Measurements from ENCODE around the gene ZC3H12C. TPM values are rescaled to one million over a fixed set of nuclear protein-coding genes. Genes with fewer than 3 reads are reported as not detected.

The ZC3H12C gene
- total and polyA plus RNA-seq, 2 of the 13 experiments (the other 11 are each of a cell fraction or from before 2014, with no cell fraction given) = 2.4 to 5.7 TPM

- no peak overlapping the region for H3K4me2 ChIP-seq (ENCODE audit: low read depth, low read length)
- BruUV-seq (replicated peaks) = no TSS peak
- no peaks in the 10 kb centered on the region for H4K20me1 ChIP-seq (ENCODE audit: insufficient read depth, low read length)
- peaks cover 0 to 2% of the 10 kb centered on the region in 2 experiments; a peak in 1 of 5 replicates for H3K27me3 ChIP-seq (ENCODE audit: control insufficient read depth in 1 of 2, insufficient read depth in 2 of 2, low read length in 2 of 2)
- no peak overlapping the region for H3K27ac ChIP-seq (ENCODE audit: extremely low read length, insufficient read depth, low read length)
- H3K79me2 ChIP-seq (ENCODE audit: insufficient read depth, low read length) = no peaks in the 10 kb centered on the region
- no peaks in the 10 kb centered on the region for H3K36me3 ChIP-seq (replicated peaks in 1 of 2; ENCODE audit: control insufficient read depth in 1 of 2, insufficient read depth in 2 of 2, low read length in 2 of 2)
- ChIA-PET POLR2A (no interaction called here), CTCF (ENCODE audit: low intra/inter-chr PET ratio, low total read pairs) (no interaction called here)
- in situ Hi-C loops (cut with HindIII; ENCODE audit: extremely low pct_ligation_motif_present, low pct_unique_long_range_greater_than_20kb) = no loop called here
- intact Hi-C loops (cut with micrococcal nuclease; ENCODE audit: unreplicated experiment) = no loop called here
- no peak overlapping the region for H2AFZ ChIP-seq (ENCODE audit: low read length)
- no peak for DNase-seq (ENCODE audit: low spot score)
- H3K4me3 ChIP-seq (replicated peaks in 1 of 3; ENCODE audit: insufficient read depth in 1 of 3, low read depth in 2 of 3, low read length in 3 of 3) = no peak overlapping the region
- H3K4me1 ChIP-seq (ENCODE audit: insufficient read depth, low read length) = 0 out of 2 replicates have a peak, but pooled peaks cover 8% of the 10 kb centered on the region
- FAIRE-seq = no peak
- ATAC-seq = no peak
- TF ChIP-seq ZNF747 (CRISPR knock-in tag; IDR thresholded peaks at IDR 0.05; ENCODE audit: borderline replicate concordance) (no peak), HIC2 (CRISPR knock-in tag; IDR thresholded peaks at IDR 0.05; ENCODE audit: low read depth) (no peak)
- WGBS (ENCODE audit: low lambda C conversion rate) = 18% methylated on average over 12 of the region's 12 CpGs
- H3K9ac ChIP-seq (ENCODE audit: insufficient read depth, low read depth, low read length) = no peak overlapping the region
- no peaks in the 10 kb centered on the region for H3K9me3 ChIP-seq (ENCODE audit: low read length)
Observed at GRCh38 chr11:110075105-110075846, 17.9 kb upstream of the ZC3H12C start.

GRCh38 chr11:110075847-110076208, 17.4 kb upstream of the ZC3H12C start:
- H3K79me2 ChIP-seq (ENCODE audit: insufficient read depth, low read length) = no peaks in the 10 kb centered on the region
- 0 out of 2 replicates have a peak, but pooled peaks cover 8% of the 10 kb centered on the region for H3K4me1 ChIP-seq (ENCODE audit: insufficient read depth, low read length)
- FAIRE-seq = no peak
- H3K9ac ChIP-seq (ENCODE audit: insufficient read depth, low read depth, low read length) = no peak overlapping the region
- H4K20me1 ChIP-seq (ENCODE audit: insufficient read depth, low read length) = no peaks in the 10 kb centered on the region
- TF ChIP-seq YY1 (IDR thresholded peaks at IDR 0.05; ENCODE audit: insufficient read depth, insufficient replicate concordance, low read depth, low read length) = no peak
- no peak for TF ChIP-seq SNRNP70 (IDR thresholded peaks at IDR 0.05; ENCODE audit: low read depth, low read length)
- no peak for TF ChIP-seq BHLHE40 (IDR thresholded peaks at IDR 0.05; ENCODE audit: low read length)
- no peak for TF ChIP-seq SRSF4 (IDR thresholded peaks at IDR 0.05; ENCODE audit: low read depth, low read length, poor library complexity, severe bottlenecking)
- intact Hi-C loops (cut with micrococcal nuclease; ENCODE audit: unreplicated experiment) (no loop called here), in situ Hi-C loops (cut with HindIII; ENCODE audit: extremely low pct_ligation_motif_present, low pct_unique_long_range_greater_than_20kb) (no loop called here)
- no peak for DNase-seq (ENCODE audit: low spot score)
- ChIA-PET CTCF (ENCODE audit: low intra/inter-chr PET ratio, low total read pairs) (no interaction called here), POLR2A (no interaction called here)
- H3K4me3 ChIP-seq (replicated peaks in 1 of 3; ENCODE audit: insufficient read depth in 1 of 3, low read depth in 2 of 3, low read length in 3 of 3) = no peak overlapping the region
- no peaks in the 10 kb centered on the region for H3K9me3 ChIP-seq (ENCODE audit: low read length)
- no peaks in the 10 kb centered on the region for H3K36me3 ChIP-seq (replicated peaks in 1 of 2; ENCODE audit: control insufficient read depth in 1 of 2, insufficient read depth in 2 of 2, low read length in 2 of 2)
- H3K4me2 ChIP-seq (ENCODE audit: low read depth, low read length) = no peak overlapping the region
- BruUV-seq (replicated peaks) = no TSS peak
- no peak overlapping the region for H3K27ac ChIP-seq (ENCODE audit: extremely low read length, insufficient read depth, low read length)
- 40% methylated on average over 4 of the region's 4 CpGs for WGBS (ENCODE audit: low lambda C conversion rate)
- ATAC-seq = no peak
- no peak overlapping the region for H2AFZ ChIP-seq (ENCODE audit: low read length)
- no peaks in the 10 kb centered on the region for H3K27me3 ChIP-seq (ENCODE audit: control insufficient read depth in 1 of 2, insufficient read depth in 2 of 2, low read length in 2 of 2)
